ENCODE measurements around the gene ROBO2. TPM values are rescaled to one million over a fixed set of nuclear protein-coding genes. Genes with fewer than 3 reads are reported as not detected.

Gene ROBO2
- total RNA-seq, 4 donors from 2014 or later, result 4.7 to 8.4 (median 6.6) TPM

DNA sequence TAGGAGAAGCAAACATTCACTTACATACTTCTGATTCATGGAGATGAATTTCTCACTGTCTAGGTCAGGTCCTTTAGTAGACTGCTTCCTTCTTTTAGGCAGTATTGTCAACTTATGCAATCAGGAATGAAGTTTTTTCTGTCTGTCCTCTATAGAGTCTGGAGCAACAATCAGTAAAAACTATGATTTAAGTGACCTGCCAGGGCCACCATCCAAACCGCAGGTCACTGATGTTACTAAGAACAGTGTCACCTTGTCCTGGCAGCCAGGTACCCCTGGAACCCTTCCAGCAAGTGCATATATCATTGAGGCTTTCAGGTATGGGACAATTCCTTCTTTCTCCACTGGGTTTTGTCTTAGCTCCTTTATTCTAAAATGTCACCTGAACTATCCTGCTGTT is 523.1 kb downstream of the ROBO2 start:
- no peaks in the 10 kb centered on the region for H3K36me3 ChIP-seq
- 56 to 68% methylated on average over 1 of the region's 1 CpG for WGBS, 2 donors
- H3K4me3 ChIP-seq, result no peak overlapping the region
- TF ChIP-seq POLR2A (IDR thresholded peaks at IDR 0.05), result no peak
- TF ChIP-seq, protein P1, sequence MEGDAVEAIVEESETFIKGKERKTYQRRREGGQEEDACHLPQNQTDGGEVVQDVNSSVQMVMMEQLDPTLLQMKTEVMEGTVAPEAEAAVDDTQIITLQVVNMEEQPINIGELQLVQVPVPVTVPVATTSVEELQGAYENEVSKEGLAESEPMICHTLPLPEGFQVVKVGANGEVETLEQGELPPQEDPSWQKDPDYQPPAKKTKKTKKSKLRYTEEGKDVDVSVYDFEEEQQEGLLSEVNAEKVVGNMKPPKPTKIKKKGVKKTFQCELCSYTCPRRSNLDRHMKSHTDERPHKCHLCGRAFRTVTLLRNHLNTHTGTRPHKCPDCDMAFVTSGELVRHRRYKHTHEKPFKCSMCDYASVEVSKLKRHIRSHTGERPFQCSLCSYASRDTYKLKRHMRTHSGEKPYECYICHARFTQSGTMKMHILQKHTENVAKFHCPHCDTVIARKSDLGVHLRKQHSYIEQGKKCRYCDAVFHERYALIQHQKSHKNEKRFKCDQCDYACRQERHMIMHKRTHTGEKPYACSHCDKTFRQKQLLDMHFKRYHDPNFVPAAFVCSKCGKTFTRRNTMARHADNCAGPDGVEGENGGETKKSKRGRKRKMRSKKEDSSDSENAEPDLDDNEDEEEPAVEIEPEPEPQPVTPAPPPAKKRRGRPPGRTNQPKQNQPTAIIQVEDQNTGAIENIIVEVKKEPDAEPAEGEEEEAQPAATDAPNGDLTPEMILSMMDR (IDR thresholded peaks at IDR 0.05), result peak in 1 of 6 experiments; percentile 5
- DNase-seq, result no peak
- no peaks in the 10 kb centered on the region for H3K9me3 ChIP-seq
- H3K4me1 ChIP-seq, result no peaks in the 10 kb centered on the region
- no peaks in the 10 kb centered on the region for H3K27me3 ChIP-seq
- intact Hi-C loops (cut with DNase I), result no loop called here
- no peak overlapping the region for H3K27ac ChIP-seq

DNA sequence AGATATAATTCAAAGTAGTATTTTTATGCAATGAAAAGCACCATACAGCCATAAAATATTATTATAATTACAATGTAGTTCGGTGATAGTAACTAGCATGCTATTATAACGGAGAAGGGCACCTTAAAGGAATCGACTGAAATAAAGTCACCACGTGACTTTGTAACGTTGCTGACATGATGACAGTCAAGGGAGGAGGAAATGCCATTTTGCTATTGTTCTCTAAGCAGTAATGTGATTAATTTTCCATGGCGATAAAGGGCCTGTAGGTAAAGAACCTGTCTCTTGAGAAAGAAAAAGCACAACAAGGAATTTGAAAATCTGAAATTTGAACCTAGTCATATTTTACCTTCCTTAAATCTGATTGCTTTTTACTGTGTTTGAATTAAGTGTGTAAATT is 526.2 kb downstream of the ROBO2 start:
- intact Hi-C loops (cut with DNase I), result no loop called here
- TF ChIP-seq POLR2A (IDR thresholded peaks at IDR 0.05), result no peak
- TF ChIP-seq, protein P1 (IDR thresholded peaks at IDR 0.05), result no peak
- no peak for DNase-seq
- Histone ChIP-seq H3K27ac (no peak overlapping the region), H3K27me3 (no peaks in the 10 kb centered on the region), H3K4me1 (no peaks in the 10 kb centered on the region), H3K36me3 (no peaks in the 10 kb centered on the region), H3K4me3 (no peak overlapping the region), H3K9me3 (no peaks in the 10 kb centered on the region)
- WGBS, 2 donors, result 72 to 80% methylated on average over 6 of the region's 6 CpGs

DNA sequence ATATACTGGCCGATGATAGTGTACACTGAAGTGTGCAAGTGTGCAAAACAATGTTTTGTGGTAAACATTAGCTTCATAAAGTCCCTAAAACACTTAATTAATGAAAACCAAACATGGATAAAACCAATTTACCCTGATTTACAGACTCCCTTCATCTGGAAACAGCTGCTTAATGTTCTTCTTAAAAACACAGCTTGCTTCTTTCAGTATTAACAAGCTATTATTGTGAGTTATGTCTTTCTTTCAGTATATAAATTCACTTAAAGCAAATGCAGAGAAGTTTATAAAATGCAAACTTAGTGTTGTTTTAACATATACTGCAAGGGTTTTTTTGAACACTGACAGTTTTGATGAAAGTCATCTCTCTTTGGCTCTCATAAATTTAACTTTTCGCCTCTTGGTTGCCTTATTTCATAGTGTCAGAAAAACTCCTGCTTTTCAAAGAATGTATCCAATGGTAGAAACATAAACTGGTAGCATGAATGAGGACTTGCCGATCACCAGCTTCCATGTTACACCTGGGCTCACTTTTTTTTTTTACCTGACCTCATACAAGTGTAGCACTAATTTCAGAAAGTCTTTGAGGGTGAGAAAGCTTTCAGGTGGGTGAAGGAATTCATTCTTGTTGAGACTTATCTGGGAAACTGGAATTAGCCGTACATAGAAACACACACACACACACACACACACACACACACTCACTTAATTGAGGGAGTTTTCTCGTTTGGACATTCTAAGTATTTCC is 532.2 kb downstream of the ROBO2 start:
- no peak for DNase-seq
- Histone ChIP-seq H3K36me3 (no peaks in the 10 kb centered on the region), H3K27ac (no peak overlapping the region), H3K4me3 (no peak overlapping the region), H3K9me3 (no peaks in the 10 kb centered on the region), H3K4me1 (no peaks in the 10 kb centered on the region), H3K27me3 (no peaks in the 10 kb centered on the region)
- intact Hi-C loops (cut with DNase I), result no loop called here
- WGBS, 2 donors, result 75 to 79% methylated on average over 5 of the region's 5 CpGs
- TF ChIP-seq, protein P1 (IDR thresholded peaks at IDR 0.05), result no peak
- TF ChIP-seq POLR2A (IDR thresholded peaks at IDR 0.05), result no peak

DNA sequence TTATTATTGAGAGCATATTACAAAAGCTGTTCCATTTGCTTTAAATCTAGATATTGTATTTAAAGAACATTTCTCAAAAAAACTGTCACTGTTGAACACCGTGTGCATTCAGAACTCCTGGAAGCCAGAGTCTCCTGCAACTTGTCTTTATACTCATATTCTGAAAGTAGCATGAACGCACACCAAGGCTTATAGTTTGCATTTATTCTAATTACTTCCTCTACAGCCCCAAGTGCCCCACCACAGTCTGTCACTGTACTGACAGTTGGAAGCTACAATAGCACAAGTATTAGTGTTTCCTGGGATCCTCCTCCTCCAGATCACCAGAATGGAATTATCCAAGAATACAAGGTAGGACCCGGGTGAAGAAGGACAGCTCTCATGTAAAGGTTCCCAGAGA is 537.4 kb downstream of the ROBO2 start:
- WGBS, 2 donors, result 61 to 75% methylated on average over 3 of the region's 3 CpGs
- Histone ChIP-seq H3K27me3 (no peaks in the 10 kb centered on the region), H3K27ac (no peak overlapping the region), H3K4me3 (no peak overlapping the region), H3K36me3 (no peaks in the 10 kb centered on the region), H3K4me1 (no peaks in the 10 kb centered on the region), H3K9me3 (no peaks in the 10 kb centered on the region)
- intact Hi-C loops (cut with DNase I), result no loop called here
- TF ChIP-seq, protein P1 (IDR thresholded peaks at IDR 0.05), result no peak
- no peak for TF ChIP-seq POLR2A (IDR thresholded peaks at IDR 0.05)
- no peak for DNase-seq

DNA sequence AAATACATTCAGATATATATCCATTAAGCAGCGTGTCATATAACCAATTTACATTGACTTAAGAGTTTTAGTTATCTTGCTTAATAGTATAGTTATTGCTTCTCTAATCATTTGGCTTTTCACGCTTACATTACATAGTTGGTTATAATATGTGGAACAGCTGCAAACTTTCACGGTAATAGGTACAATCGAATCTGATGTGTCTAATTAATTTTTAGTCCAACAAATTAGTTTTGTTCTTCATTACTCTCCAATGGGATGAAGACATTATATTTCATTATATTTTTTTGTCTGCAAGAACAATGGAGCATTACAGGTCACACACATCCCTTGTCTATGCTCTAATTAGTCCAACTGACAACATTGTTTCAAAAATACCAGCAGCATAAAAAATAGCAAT is 546.3 kb downstream of the ROBO2 start:
- Histone ChIP-seq H3K9me3 (no peaks in the 10 kb centered on the region), H3K4me1 (no peaks in the 10 kb centered on the region), H3K36me3 (no peaks in the 10 kb centered on the region), H3K4me3 (no peak overlapping the region), H3K27me3 (no peaks in the 10 kb centered on the region), H3K27ac (no peak overlapping the region)
- no peak for DNase-seq
- no peak for TF ChIP-seq POLR2A (IDR thresholded peaks at IDR 0.05)
- TF ChIP-seq, protein P1 (IDR thresholded peaks at IDR 0.05), result no peak
- 86% methylated on average over 4 of the region's 4 CpGs for WGBS, 2 donors
- intact Hi-C loops (cut with DNase I), result no loop called here

All from esophagus squamous epithelium (tissue), 5 donors.